GM18867 (cell line): ENCODE results near the gene BPIFA3.

Source experiments
- ATAC-seq: cut with Tn5 transposase; IDR thresholded peaks from one replicate; pipeline ENCODE4 v1.9.1; 2021; ENCODE audit warnings: mild to moderate bottlenecking, moderate library complexity; ENCODE audit not compliant: unreplicated experiment

BPIFA3 gene

DNA sequence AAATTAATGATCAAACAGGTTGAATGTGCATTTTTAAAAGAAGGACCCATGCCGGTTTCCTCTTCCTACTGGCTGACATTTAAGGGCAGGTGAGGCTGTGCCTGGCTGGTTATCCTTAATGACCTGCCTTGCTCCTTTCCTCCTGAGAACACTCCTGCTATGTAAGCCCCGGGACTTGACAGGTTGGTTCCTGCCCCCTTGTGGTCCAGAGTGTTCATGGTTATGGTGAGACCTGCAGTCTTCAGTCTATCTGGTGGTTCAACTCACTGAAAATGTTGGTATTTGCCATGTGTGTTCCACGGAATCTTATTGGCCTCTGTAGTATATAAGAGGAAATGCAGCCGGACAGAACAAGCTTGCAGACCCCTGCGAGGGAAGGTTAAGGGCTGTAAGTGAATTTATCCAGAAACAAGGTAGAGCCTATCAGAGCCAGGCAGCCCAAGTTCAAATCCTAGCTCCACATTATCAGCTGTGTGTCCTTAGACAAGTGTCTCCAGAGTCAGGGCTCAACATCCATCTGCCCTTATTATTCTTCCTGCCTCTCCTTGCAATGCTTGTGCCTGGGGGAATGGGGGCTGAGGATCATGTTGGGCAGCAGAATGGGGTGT lies 5.2 kb upstream of the BPIFA3 start:
- ATAC-seq, result no peak

DNA sequence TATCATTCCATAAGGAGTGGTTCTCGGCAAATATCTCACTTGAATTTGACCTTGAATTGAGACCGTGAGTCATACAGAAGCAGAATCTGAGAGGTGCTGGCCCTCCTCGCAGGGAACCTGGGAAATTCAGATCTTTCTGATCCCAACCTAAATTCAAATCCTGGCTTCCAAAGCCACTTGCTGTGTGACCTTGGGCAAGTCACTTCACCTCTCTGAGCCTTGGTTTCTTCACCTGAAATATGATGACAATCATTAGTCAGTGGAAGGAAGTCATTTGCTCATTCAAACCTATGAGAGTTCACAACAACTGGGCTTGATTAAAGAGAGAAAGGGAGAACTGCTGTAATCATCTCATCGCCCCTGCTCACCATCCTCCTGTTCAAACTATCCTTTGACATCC lies 7.2 kb downstream of the BPIFA3 start:
- ATAC-seq, result no peak

DNA sequence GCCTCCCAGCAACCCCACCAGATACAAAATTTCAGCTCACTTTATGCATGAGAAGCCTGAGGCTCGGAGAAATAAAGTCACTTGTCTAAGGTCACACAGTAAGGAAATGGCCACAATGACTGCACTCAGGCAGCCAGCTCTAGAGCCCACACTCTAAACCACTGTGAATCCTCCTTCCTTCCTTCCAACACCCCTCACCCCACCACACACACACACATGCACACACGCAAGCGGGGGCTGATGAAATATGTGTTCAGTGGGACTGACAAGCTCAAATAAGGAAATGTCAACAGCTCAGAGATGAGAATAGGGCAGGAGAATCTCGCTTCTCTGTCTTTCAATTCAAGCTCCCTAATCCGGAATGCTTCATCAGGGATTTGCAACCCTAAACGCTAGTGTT lies 12.7 kb downstream of the BPIFA3 start:
- ATAC-seq, result no peak

DNA sequence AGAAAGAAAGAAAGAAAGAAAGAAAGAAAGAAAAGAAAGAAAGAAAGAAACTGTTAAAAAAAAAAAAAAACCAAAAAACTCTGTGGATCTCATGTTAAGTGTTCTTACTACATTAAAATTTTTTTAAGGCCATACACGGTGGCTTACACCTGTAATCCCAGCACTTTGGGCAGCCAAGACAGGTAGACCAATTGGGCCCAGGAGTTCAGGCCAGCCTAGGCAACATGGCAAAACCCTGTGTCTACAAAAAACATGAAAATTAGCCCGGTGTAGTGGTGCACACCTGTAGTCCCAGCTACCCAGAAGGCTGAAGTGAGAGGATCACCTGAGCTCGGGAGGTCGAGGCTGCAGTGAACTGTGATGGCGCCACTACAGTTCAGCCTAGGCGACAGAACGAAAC lies 14.1 kb downstream of the BPIFA3 start:
- ATAC-seq, result no peak

DNA sequence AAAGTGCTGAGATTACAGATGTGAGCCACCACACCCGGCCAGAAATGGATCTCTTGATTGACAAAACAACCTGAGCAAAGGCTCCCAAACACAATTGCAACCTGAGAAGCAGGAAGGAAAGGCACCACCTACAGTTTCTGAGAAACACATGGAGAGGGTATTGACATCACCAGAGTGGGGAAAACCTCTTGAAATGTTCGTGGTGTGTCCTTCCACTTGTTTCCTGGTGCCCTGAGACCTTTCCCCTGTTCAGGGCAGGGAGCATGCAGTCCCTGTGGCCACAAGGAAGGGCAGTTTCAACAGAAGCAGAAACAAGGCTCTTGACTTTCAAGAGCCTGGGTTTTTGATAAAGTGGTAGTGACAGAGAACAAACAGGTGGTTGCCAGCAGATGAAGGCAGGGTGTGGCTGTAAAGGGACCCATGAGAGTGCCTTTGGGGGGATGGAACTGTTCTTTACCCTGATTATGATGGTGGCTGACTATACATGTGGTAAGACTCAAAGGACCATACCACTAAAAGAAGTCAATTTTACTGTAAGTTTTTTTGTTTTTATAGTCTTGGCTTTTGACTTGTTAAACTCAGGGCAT lies 15.4 kb downstream of the BPIFA3 start:
- no peak for ATAC-seq

DNA sequence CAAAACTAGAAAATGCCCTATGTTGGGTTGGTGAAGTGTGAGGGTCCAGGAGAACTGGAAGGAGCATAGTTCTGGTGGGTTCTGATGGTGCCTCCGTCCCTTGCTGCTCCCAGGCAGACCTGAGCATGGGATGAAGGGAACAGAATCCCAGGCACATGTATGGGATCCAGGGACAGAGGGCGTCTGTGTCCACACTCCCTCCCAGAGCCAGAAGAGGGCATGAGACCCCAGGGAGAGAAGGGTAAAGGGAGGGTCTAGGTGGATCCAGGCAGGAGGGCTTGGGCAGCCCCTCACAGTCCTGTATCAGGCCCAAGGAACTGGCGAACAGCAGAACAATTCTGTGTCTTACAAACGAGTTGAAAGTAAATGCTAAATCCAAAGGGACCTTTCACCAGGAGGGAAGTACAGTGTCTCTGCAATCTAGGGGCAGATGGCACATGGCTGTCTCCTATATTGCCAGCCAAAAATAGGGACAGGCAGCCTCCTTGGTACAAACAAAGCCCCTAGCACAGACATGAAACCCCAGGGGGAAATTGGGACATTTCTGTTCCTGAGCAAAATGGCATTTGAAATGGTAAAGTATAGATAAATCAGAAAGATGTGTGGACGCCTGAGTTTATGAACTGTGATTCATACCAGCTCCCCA lies 16.1 kb downstream of the BPIFA3 start:
- no peak for ATAC-seq

DNA sequence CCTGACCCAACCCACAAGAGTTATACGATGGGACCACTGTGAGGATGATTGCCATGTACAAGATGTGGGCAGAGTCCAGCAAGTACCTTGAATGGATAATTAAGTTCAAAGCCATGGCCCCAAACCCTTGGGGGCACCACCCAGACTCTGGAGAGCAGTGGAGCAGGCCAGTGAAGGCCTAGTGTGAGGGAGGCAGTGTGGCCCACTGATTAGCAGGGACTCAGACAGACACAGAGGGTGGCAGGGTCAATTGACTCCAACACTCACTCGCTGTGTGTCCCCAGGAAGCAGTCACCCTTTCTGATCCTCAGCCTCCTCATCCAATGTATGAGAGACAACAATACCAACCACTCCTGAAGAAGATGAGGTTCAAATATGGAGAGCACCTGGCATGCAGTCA lies 16.9 kb downstream of the BPIFA3 start:
- no peak for ATAC-seq

DNA sequence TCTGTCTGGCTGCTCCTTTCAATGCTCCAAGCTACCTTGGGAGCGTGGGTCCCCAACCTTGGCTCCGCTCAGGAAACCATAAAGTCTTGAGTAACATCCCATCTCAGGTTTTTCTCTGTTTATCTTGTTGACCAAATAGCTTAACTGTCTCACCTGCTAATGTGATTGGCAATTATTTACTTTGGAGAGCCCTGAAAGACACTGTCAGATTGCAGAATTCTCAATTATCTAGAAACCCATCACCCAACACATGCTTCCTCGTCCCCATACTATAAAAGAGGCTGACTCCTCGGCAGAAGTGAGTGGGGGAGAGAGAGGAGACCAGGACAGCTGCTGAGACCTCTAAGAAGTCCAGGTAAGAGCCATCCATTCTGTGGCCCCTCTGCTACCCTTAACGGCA lies 18.5 kb downstream of the BPIFA3 start, which contains the start of gene BPIFA1:
TSS of gene BPIFA1 (plus strand) at position 301 of the 400 bp plus-strand sequence. CDS start 1,716 bp downstream, outside the sequence.
- no peak for ATAC-seq

DNA sequence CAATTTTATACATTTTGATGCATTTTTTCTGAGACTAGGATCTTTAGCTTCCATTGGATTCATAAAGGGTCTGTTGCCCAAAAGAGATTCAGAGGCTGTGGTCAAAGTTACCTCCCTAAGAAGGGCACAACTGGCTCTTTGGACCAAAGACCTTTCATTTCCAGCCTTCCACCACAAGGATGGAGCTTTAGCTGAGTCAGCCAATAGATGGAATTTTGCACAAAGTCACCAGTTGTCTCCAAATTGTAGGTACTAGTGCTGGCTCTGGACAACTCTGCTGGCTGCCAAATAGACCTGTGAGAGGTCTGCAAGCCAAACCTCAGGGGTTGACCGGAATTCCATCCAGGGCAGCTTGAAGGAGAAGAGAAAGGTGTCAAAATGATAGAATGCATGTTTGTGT lies 19.2 kb downstream of the BPIFA3 start:
- ATAC-seq, result no peak

DNA sequence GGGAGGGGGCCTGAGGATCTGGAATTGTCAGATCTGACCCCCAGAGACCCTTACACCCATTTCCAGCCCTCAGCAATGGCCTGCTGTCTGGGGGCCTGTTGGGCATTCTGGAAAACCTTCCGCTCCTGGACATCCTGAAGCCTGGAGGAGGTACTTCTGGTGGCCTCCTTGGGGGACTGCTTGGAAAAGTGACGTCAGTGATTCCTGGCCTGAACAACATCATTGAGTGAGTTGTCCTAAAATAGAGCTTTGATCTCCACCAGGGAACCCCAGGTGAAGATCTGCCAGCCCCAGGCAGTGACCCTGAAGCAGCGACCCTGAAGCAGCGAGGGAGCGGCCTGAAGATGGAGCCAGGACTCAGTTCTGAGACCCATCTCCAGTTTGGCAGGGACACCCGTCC lies 20.8 kb downstream of the BPIFA3 start:
- no peak for ATAC-seq

DNA sequence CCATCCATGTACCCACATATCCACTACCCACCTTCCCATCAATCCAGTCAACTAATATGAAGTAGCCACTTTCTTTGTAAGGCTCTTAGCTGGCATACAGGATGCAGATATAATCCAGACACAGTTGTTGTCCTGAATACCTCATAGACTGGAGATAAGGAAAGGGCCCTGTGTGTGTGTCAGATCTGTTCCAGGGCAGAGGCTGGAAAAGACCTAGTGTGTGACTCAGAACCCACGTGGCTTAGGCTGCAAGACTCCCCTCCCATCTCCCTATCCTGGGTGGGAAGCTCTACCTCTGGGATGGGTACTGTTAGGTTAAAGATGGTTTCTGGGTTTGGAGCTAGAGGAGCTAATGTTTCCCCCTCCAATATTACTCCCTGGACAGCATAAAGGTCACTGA lies 22.3 kb downstream of the BPIFA3 start:
- no peak for ATAC-seq

DNA sequence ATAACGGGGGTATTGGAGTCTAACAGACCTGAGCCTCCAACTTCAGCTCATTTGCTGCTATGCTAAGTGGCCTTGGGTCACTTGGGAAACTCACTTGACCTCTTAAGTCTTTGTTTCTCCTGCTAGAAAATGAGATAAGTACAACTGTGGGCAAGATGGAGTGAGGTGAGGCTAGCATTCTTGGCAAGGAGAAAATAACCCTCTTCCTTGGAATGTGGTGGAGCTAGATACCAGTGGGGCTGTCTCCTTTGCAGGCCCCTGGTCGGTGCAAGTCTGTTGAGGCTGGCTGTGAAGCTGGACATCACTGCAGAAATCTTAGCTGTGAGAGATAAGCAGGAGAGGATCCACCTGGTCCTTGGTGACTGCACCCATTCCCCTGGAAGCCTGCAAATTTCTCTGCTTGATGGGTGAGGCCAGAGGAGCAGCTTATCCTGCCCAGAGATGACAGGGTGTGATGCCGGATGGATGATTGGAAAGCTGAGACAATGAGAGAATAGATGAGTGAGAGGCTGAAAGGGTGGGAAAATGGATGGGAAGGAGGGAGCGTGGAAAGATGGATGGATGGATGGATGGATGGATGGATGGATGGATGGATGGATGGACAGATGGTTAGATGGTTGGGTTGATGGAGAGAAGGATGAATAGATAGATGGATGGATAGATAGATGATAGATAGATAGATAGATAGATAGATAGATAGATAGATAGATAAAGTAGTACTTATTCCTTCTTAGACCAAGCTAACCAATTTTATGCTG lies 23.0 kb downstream of the BPIFA3 start:
- ATAC-seq, result no peak

DNA sequence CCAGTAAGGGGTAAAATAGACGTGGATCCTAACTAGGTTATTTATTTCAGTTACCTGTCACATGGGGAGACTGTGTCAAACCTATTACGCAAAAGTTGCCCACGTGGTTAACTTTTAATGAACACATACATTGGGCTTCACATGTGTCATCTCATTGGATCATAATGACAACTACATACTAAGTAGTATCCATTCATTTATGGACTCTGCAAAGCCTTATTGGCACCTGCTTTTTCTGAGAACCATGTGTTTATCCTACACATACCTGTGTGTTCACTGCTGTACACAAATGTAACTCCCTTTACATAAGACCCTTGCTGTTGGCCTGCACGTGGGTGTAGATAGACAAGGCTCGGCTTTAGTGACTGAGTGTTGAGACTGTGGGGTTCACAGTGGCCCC lies 23.8 kb downstream of the BPIFA3 start:
- ATAC-seq, result no peak

DNA sequence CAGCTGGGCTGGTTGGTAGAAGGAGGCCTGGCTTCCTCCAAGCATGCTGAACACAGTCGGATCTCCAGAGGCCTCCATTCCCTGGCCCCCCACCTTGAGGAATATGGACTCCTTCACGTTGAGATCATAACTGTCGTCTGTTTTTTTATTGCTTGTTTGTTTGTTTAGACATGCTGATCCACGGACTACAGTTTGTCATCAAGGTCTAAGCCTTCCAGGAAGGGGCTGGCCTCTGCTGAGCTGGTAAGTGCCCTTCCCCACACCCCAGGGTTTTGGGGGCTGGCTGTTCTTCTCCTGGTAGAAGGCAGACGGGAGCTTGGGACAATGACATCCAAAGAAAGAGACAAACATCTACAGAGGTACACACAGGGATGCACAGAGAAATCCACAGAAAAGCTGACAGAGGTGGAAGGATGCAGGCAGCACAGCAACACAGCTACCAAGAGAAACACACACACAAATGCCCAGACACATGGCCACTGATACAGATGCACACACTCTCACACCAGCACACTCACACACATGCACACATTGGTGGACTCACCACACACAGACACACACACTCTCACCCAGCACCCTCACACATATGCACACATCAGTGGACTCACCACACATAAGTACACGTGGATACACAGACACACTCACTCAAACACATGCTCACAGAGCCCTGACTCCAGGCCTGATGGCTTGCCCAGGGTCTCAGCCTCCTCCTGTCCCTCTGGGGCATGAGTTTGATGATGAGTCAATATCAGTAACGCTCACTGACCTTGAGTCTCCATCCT lies 25.4 kb downstream of the BPIFA3 start:
- no peak for ATAC-seq

DNA sequence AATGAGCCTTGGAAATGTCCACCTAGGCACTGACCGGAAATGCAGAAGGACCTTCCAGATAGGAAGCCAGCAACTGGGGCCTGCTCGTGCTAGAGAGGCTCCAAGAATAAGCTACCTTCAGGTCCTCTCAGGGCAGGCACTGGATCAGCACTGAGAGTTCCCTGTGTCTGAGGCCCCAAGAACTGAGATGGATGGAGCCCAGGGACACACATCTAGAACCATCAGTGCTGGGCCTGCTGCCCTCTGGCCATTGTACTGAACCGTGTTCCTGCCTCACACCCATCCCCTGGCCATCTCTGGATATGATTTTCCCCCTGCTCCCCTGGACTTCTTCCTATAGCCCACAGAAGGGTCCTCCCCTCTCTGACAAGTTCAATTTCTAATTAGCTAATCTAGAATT lies 28.9 kb downstream of the BPIFA3 start:
- no peak for ATAC-seq

DNA sequence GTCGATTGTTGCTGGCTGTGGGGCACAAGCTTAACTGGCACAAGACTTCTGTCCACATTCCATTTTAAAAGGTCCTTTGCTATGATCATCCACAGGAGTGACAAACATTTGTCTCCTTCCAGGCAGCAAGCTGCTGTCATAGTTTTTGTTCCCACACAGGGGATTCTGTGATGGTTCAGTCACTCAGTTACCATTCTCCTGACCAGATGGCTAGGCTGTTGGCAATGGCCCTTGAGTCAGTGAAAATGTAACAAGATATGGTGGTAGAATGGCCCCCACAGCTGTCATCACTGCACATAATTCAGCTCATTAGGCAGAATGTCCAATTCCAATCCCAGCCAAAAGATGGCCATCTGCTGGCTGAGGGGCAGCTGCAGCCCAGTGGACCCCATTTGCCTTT lies 32.3 kb downstream of the BPIFA3 start:
- no peak for ATAC-seq

DNA sequence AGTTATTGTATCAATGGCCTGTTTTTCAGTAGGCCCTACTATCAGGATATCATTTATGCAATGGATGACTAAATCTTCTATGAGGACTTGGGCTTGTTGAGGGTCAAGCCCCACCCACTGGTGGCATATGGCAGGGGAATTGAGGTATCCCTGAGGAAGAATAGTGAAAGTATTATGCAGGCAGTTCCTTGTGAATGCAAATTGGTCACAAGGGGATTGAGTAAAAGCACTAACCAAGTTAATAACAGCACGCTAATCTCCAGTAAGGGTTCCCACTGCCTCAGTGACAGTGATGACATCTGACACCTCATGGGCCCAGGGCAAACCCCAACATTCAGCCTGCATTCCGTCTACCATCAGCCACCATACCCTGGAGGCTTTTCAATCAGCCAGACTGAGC lies 33.5 kb downstream of the BPIFA3 start:
- ATAC-seq, result no peak

DNA sequence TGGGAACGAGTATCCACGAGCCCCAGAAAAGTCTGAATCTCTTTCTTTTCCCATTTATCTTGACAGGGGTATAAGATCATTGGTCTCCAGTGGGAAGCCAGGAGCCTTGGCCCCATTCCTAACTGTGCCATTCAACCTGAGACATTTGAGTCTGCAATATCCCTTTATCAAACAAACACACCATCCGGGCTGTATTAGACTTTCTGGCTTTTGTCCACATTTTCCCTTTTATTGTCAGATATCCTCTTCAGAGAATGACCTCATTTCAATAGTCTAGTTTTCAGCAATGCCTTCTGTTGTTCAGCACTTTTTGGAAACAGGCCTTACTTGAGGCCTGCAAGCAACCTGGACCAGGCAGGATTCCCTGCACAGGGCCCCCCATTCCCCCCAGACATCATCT lies 34.3 kb downstream of the BPIFA3 start:
- no peak for ATAC-seq

DNA sequence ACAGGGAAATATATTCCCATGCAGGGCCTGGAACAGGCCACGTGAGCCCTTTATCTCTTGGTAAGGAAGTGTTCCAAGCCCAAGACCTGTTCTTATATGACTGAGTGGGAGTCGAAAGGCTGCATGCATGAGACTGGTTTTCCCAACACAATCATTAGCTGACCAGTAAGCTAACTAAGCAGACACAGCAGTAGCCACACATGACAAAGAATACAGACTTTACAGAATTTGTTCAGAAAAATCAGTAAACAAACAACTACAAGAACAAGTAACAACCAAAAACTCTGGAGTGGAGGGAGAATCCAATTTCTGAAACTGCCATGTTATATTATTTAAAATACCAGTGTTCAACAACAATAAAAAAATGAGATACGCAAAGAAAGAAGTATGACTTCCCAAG lies 35.3 kb downstream of the BPIFA3 start:
- no peak for ATAC-seq

DNA sequence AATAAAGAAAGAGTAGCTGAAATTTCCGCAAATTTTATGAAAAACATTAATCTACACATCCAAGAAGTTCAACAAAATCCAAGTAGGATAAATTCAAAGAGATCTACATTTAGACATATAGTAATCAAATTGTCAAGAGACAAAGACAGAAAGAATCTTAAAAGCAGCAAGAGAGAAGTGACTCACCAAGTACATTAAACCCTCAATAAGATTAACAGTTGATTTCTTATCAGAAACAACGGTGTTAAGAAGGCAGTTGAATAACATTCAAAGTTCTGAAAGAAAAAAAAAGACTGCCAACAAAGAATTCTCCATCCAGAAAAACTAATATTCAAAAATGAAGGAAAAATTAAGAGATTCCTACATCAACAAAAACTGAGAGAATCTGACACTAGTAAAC lies 37.9 kb downstream of the BPIFA3 start:
- ATAC-seq, result no peak

DNA sequence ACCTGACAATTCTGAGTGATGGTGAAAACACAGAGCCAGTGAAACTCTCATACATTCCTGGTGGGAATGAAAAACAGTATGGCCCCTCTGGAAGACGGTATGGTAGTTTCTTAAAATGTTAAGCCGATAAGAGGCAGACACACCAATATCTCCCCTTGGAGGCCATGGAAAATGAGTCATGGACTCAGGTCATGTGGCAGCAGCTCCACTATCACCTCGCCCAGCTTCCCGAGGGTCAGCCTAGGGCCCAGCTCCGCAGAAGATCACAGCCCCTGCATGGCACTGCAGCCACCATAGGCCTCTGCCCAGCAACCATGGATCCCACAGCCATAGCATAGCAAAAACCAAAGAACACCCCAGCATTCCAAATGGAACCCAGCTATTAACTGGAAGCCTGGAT lies 40.1 kb downstream of the BPIFA3 start:
- ATAC-seq, result no peak
